ENCODE results near the gene ARRB1.
"Not testable (repeated sequence)": the region's sequence is repeated elsewhere in the genome, so short reads cannot be mapped to it uniquely, and the experiment has no call there.

The ARRB1 gene

GRCh38 chr11:75369560-75370255 is 18.2 kb upstream of the ARRB1 start:
- Histone ChIP-seq H2AK5ac (ENCODE audit: low read depth, low read length) (no peak overlapping the region), H3K18ac (ENCODE audit: low read length) (no peak overlapping the region), H2BK5ac (ENCODE audit: low read length) (no peak overlapping the region), H3K27ac (replicated peaks; ENCODE audit: low read length) (no peak overlapping the region), H3K23ac (ENCODE audit: low read depth, low read length, poor library complexity) (no peak overlapping the region), H3K14ac (ENCODE audit: low read length) (no peak overlapping the region), H2BK15ac (ENCODE audit: low read length) (no peak overlapping the region), H3K9ac (ENCODE audit: low read depth, low read length, poor library complexity) (no peak overlapping the region), H3K4me3 (ENCODE audit: low read length in 2 of 2) (peak overlapping the region in 1 of 2 donors; percentile 44), H2AFZ (ENCODE audit: low read length) (no peak overlapping the region), H3K4me2 (ENCODE audit: insufficient read depth, low read length, poor library complexity, severe bottlenecking) (no peak overlapping the region), H2BK120ac (ENCODE audit: low read depth, low read length) (no peak overlapping the region), H3K4me1 (ENCODE audit: control insufficient read depth in 2 of 2, insufficient read depth in 1 of 2, low read depth in 1 of 2, low read length in 2 of 2) (no peaks in the 10 kb centered on the region), H3K79me1 (ENCODE audit: low read depth, low read length) (no peaks in the 10 kb centered on the region), H3K4ac (ENCODE audit: low read length) (no peak overlapping the region), H3K27me3 (ENCODE audit: control insufficient read depth in 3 of 3, insufficient read depth in 3 of 3, low read depth in 1 of 3, low read length in 3 of 3) (peaks cover 0 to 5% (median 0%) of the 10 kb centered on the region in 3 experiments), H3K36me3 (replicated peaks in 1 of 2; ENCODE audit: control insufficient read depth in 2 of 2, insufficient read depth in 2 of 2, low read length in 2 of 2) (no peaks in the 10 kb centered on the region), H3K9me3 (replicated peaks in 1 of 2; ENCODE audit: control insufficient read depth in 2 of 2, insufficient read depth in 1 of 2, low read depth in 1 of 2, low read length in 2 of 2) (no peaks in the 10 kb centered on the region), H4K8ac (ENCODE audit: low read depth, low read length) (no peak overlapping the region), H2BK12ac (ENCODE audit: low read length) (no peak overlapping the region), H4K91ac (ENCODE audit: low read depth, low read length, poor library complexity) (no peak overlapping the region)
- no peak for DNase-seq (ENCODE audit: low spot score)
- WGBS, 2 donors (ENCODE audit: extremely low coverage in 2 of 2, insufficient read length in 2 of 2, insufficient replicate concordance in 1 of 2) = no CpG with 5 or more reads among the region's 6 CpGs

DNA sequence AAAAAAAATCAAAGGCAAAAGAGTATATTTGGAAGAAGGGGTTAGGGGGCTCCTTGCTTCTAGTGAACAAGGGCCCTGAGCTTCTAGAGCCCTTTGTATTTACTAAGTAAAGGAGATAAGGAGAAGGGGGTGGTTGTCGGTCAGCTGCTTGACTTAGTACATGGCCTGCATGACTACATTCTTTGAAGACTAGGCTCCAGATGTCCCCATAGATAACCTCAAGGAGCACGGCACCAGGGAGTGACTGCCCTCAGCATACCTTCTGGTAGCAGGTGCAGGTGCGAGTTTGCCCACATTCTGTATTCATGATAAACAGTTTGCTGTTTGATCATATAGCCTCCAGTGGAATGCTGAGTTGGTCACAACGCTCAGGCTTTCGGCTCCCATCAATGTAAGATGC is 15.4 kb upstream of the ARRB1 start:
- H2AK5ac ChIP-seq (ENCODE audit: low read depth, low read length); H2BK120ac ChIP-seq (ENCODE audit: low read depth, low read length); H3K14ac ChIP-seq (ENCODE audit: low read length); H3K4ac ChIP-seq (ENCODE audit: low read length); H2BK12ac ChIP-seq (ENCODE audit: low read length); H3K4me2 ChIP-seq (ENCODE audit: insufficient read depth, low read length, poor library complexity, severe bottlenecking); H3K4me3 ChIP-seq (ENCODE audit: low read length in 2 of 2); H2BK5ac ChIP-seq (ENCODE audit: low read length); H3K18ac ChIP-seq (ENCODE audit: low read length); H3K27ac ChIP-seq (replicated peaks; ENCODE audit: low read length); H3K9ac ChIP-seq (ENCODE audit: low read depth, low read length, poor library complexity); H3K27me3 ChIP-seq (ENCODE audit: control insufficient read depth in 3 of 3, insufficient read depth in 3 of 3, low read depth in 1 of 3, low read length in 3 of 3); H2AFZ ChIP-seq (ENCODE audit: low read length); H3K4me1 ChIP-seq (ENCODE audit: control insufficient read depth in 2 of 2, insufficient read depth in 1 of 2, low read depth in 1 of 2, low read length in 2 of 2); H3K9me3 ChIP-seq (replicated peaks in 1 of 2; ENCODE audit: control insufficient read depth in 2 of 2, insufficient read depth in 1 of 2, low read depth in 1 of 2, low read length in 2 of 2); H3K23ac ChIP-seq (ENCODE audit: low read depth, low read length, poor library complexity); DNase-seq (ENCODE audit: low spot score); H3K36me3 ChIP-seq (replicated peaks in 1 of 2; ENCODE audit: control insufficient read depth in 2 of 2, insufficient read depth in 2 of 2, low read length in 2 of 2); H3K79me1 ChIP-seq (ENCODE audit: low read depth, low read length); H4K8ac ChIP-seq (ENCODE audit: low read depth, low read length); H4K91ac ChIP-seq (ENCODE audit: low read depth, low read length, poor library complexity); H2BK15ac ChIP-seq (ENCODE audit: low read length): not testable (repeated sequence)
- no CpG with 5 or more reads among the region's 5 CpGs for WGBS, 2 donors (ENCODE audit: extremely low coverage in 2 of 2, insufficient read length in 2 of 2, insufficient replicate concordance in 1 of 2)

DNA sequence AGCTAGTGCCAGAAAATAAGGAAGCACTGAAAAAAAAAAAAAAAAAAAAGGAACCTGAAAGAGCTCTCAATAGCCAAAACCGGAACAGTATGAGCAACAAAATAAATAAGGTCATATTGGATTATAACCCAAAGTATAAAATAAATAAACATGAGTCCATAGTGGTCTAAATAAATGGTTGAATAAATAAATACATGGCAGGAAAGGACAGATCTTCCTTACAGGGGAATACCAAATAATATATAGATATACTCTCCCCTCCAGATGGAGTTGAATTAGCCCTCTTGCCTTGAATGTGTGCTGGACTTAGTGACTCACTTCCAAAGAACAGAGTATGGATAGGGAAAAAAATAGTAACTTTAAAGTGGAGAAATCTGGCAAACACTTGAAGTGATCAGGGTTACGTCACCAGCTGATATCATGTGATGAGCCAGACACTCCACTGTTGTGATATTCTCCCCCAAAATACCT is 14.3 kb upstream of the ARRB1 start:
- Histone ChIP-seq H3K9ac (ENCODE audit: low read depth, low read length, poor library complexity) (no peak overlapping the region), H3K4me2 (ENCODE audit: insufficient read depth, low read length, poor library complexity, severe bottlenecking) (no peak overlapping the region), H3K79me1 (ENCODE audit: low read depth, low read length) (no peaks in the 10 kb centered on the region), H3K27me3 (ENCODE audit: control insufficient read depth in 3 of 3, insufficient read depth in 3 of 3, low read depth in 1 of 3, low read length in 3 of 3) (peaks cover 0 to 3% (median 0%) of the 10 kb centered on the region in 3 experiments), H3K18ac (ENCODE audit: low read length) (no peak overlapping the region), H4K8ac (ENCODE audit: low read depth, low read length) (no peak overlapping the region), H3K4me1 (ENCODE audit: control insufficient read depth in 2 of 2, insufficient read depth in 1 of 2, low read depth in 1 of 2, low read length in 2 of 2) (no peaks in the 10 kb centered on the region), H3K36me3 (replicated peaks in 1 of 2; ENCODE audit: control insufficient read depth in 2 of 2, insufficient read depth in 2 of 2, low read length in 2 of 2) (no peaks in the 10 kb centered on the region), H2BK5ac (ENCODE audit: low read length) (no peak overlapping the region), H2BK120ac (ENCODE audit: low read depth, low read length) (no peak overlapping the region), H2AFZ (ENCODE audit: low read length) (no peak overlapping the region), H3K4me3 (ENCODE audit: low read length in 2 of 2) (no peak overlapping the region), H2BK15ac (ENCODE audit: low read length) (no peak overlapping the region), H3K9me3 (replicated peaks in 1 of 2; ENCODE audit: control insufficient read depth in 2 of 2, insufficient read depth in 1 of 2, low read depth in 1 of 2, low read length in 2 of 2) (no peaks in the 10 kb centered on the region), H3K27ac (replicated peaks; ENCODE audit: low read length) (no peak overlapping the region), H4K91ac (ENCODE audit: low read depth, low read length, poor library complexity) (no peak overlapping the region), H3K23ac (ENCODE audit: low read depth, low read length, poor library complexity) (no peak overlapping the region), H2AK5ac (ENCODE audit: low read depth, low read length) (no peak overlapping the region), H3K4ac (ENCODE audit: low read length) (no peak overlapping the region), H2BK12ac (ENCODE audit: low read length) (no peak overlapping the region), H3K14ac (ENCODE audit: low read length) (no peak overlapping the region)
- DNase-seq (ENCODE audit: low spot score) = no peak
- WGBS, 2 donors (ENCODE audit: extremely low coverage in 2 of 2, insufficient read length in 2 of 2, insufficient replicate concordance in 1 of 2) = no CpG with 5 or more reads among the region's 2 CpGs

GRCh38 chr11:75362285-75362684 is 10.8 kb upstream of the ARRB1 start:
- H3K27ac ChIP-seq (replicated peaks; ENCODE audit: low read length); H3K4ac ChIP-seq (ENCODE audit: low read length); H3K4me1 ChIP-seq (ENCODE audit: control insufficient read depth in 2 of 2, insufficient read depth in 1 of 2, low read depth in 1 of 2, low read length in 2 of 2); H2BK120ac ChIP-seq (ENCODE audit: low read depth, low read length); H3K27me3 ChIP-seq (ENCODE audit: control insufficient read depth in 3 of 3, insufficient read depth in 3 of 3, low read depth in 1 of 3, low read length in 3 of 3); H2BK15ac ChIP-seq (ENCODE audit: low read length); H3K14ac ChIP-seq (ENCODE audit: low read length); H4K8ac ChIP-seq (ENCODE audit: low read depth, low read length); H3K36me3 ChIP-seq (replicated peaks in 1 of 2; ENCODE audit: control insufficient read depth in 2 of 2, insufficient read depth in 2 of 2, low read length in 2 of 2); H2AFZ ChIP-seq (ENCODE audit: low read length); H3K23ac ChIP-seq (ENCODE audit: low read depth, low read length, poor library complexity); H3K79me1 ChIP-seq (ENCODE audit: low read depth, low read length); H3K9me3 ChIP-seq (replicated peaks in 1 of 2; ENCODE audit: control insufficient read depth in 2 of 2, insufficient read depth in 1 of 2, low read depth in 1 of 2, low read length in 2 of 2); H3K4me3 ChIP-seq (ENCODE audit: low read length in 2 of 2); H2BK5ac ChIP-seq (ENCODE audit: low read length); H3K4me2 ChIP-seq (ENCODE audit: insufficient read depth, low read length, poor library complexity, severe bottlenecking); H3K18ac ChIP-seq (ENCODE audit: low read length); H2BK12ac ChIP-seq (ENCODE audit: low read length); H2AK5ac ChIP-seq (ENCODE audit: low read depth, low read length); H4K91ac ChIP-seq (ENCODE audit: low read depth, low read length, poor library complexity); DNase-seq (ENCODE audit: low spot score); H3K9ac ChIP-seq (ENCODE audit: low read depth, low read length, poor library complexity): not testable (repeated sequence)
- no CpG with 5 or more reads among the region's 4 CpGs for WGBS, 2 donors (ENCODE audit: extremely low coverage in 2 of 2, insufficient read length in 2 of 2, insufficient replicate concordance in 1 of 2)

All from neuronal stem cell (in vitro differentiated cells).